HepG2 (cell line): ENCODE results near the gene ZNF160. TPM values are rescaled to one million over a fixed set of nuclear protein-coding genes. Genes with fewer than 3 reads are reported as not detected.

ENCODE experiments used
- ATAC-seq: fragments of 200-7000 bp; cut with Tn5 transposase; 3 replicates; pipeline ENCODE4 v1.9.1; 2020; ENCODE audit warnings: mild to moderate bottlenecking, moderate library complexity
- BruUV-seq: library from RNA; stranded (reverse); fragments of 400-500 nt; replicated peaks from 2 replicates; lab custom pipeline; 2021; lab: Mats Ljungman, UMichigan
- CTCF ChIA-PET: fragments of 300-600 bp; formaldehyde crosslinking; extraction: SDS; loops from one replicate; lab custom pipeline; 2021; ENCODE audit warnings: low total read pairs, inconsistent platforms, low intra/inter-chr PET ratio; lab: Yijun Ruan, JAX
- POLR2A ChIA-PET: fragments of 350-600 bp; sonication (Branson Sonifier 250); formaldehyde crosslinking; loops from one replicate; lab custom pipeline; 2020; ENCODE audit warnings: antibody characterized with exemption, inconsistent platforms; lab: Yijun Ruan, JAX
- DNase-seq: peaks from one replicate; pipeline ENCODE4 v3.0.0-alpha.2; 2015; ENCODE audit warnings: low spot score
- FAIRE-seq: peaks from 3 replicates; lab custom pipeline; 2011; peaks lifted over from hg19 to GRCh38; lab: Jason Lieb, UNC
- H2AFZ ChIP-seq: one replicate; pipeline ENCODE4 v1.6.1; 2011; ENCODE audit warnings: low read length, inconsistent platforms
- H3K27ac ChIP-seq: fragments of 300-600 bp; 3 replicates; pipeline ENCODE4 v1.8.0; 2011; ENCODE audit warnings: mixed run types, mild to moderate bottlenecking, mixed read lengths, low read length, inconsistent platforms; ENCODE audit not compliant: insufficient read depth; ENCODE audit errors: extremely low read length
- H3K27me3 ChIP-seq, 2 experiments: fragments of 200-600 bp in 1 of 2; 2 replicates in 1 of 2; 3 replicates in 1 of 2; pipeline versions ENCODE4 v1.6.0 to v1.8.0; 2011; ENCODE audit warnings: low read length in 2 of 2, mild to moderate bottlenecking in 2 of 2, moderate library complexity in 2 of 2, inconsistent platforms in 1 of 2; ENCODE audit not compliant: insufficient read depth in 2 of 2, control insufficient read depth in 1 of 2
- H3K36me3 ChIP-seq, 2 experiments: fragments of 200-600 bp in 1 of 2; replicated peaks in 1 of 2; 2 replicates in 1 of 2; 3 replicates in 1 of 2; pipeline versions ENCODE4 v1.5.1 to v1.8.0; 2011; ENCODE audit warnings: low read length in 2 of 2, inconsistent platforms in 1 of 2; ENCODE audit not compliant: insufficient read depth in 2 of 2, control insufficient read depth in 1 of 2
- H3K4me1 ChIP-seq: 2 replicates; pipeline ENCODE4 v1.5.1; 2012; ENCODE audit warnings: low read length, inconsistent platforms; ENCODE audit not compliant: insufficient read depth
- H3K4me2 ChIP-seq: 2 replicates; pipeline ENCODE4 v1.6.0; 2011; ENCODE audit warnings: low read depth, low read length, inconsistent platforms
- H3K4me3 ChIP-seq, 3 experiments: fragments of 200-600 bp in 1 of 3; sonication (generic), shearing (Covaris generic) in 1 of 3; replicated peaks in 1 of 3; 2 replicates each; pipeline ENCODE4 v1.5.1; 2011 to 2016; ENCODE audit warnings: low read length in 3 of 3, inconsistent platforms in 2 of 3, low read depth in 2 of 3, mild to moderate bottlenecking in 2 of 3, control low read depth in 1 of 3, mixed read lengths in 1 of 3; ENCODE audit not compliant: insufficient read depth in 1 of 3
- H3K79me2 ChIP-seq: one replicate; pipeline ENCODE4 v1.6.1; 2011; ENCODE audit warnings: low read length, inconsistent platforms; ENCODE audit not compliant: insufficient read depth
- H3K9ac ChIP-seq: 2 replicates; pipeline ENCODE4 v1.6.0; 2011; ENCODE audit warnings: mild to moderate bottlenecking, low read depth, low read length, inconsistent platforms; ENCODE audit not compliant: insufficient read depth
- H3K9me3 ChIP-seq: 2 replicates; pipeline ENCODE4 v1.5.1; 2012; ENCODE audit warnings: mild to moderate bottlenecking, low read length
- H4K20me1 ChIP-seq: 2 replicates; pipeline ENCODE4 v1.6.0; 2011; ENCODE audit warnings: inconsistent platforms, mild to moderate bottlenecking, low read length, moderate library complexity; ENCODE audit not compliant: insufficient read depth
- DZIP1 ChIP-seq: sonication (generic); formaldehyde crosslinking; IDR thresholded peaks from 2 replicates; pipeline ENCODE4 v1.5.0; 2020; ENCODE audit warnings: mild to moderate bottlenecking, missing genetic modification reagents
- FIP1L1 ChIP-seq: fragments of 200-400 bp; formaldehyde crosslinking; IDR thresholded peaks from 2 replicates; pipeline ENCODE4 v1.6.1; 2018; ENCODE audit warnings: low read depth, mild to moderate bottlenecking, low read length, moderate library complexity, borderline replicate concordance; ENCODE audit not compliant: insufficient read depth
- GPN1 ChIP-seq: sonication (generic); formaldehyde crosslinking; IDR thresholded peaks from 2 replicates; pipeline ENCODE4 v1.5.1; 2020; ENCODE audit warnings: missing genetic modification reagents, borderline replicate concordance
- MLX ChIP-seq: IDR thresholded peaks from 2 replicates; pipeline ENCODE4 v1.6.1; 2016
- NCOA2 ChIP-seq: sonication (generic); formaldehyde crosslinking; IDR thresholded peaks from 2 replicates; pipeline ENCODE4 v1.8.0; 2022; ENCODE audit warnings: inconsistent platforms
- PHF21A ChIP-seq: sonication (generic); formaldehyde crosslinking; IDR thresholded peaks from 2 replicates; pipeline ENCODE4 v1.5.0; 2020; ENCODE audit warnings: mild to moderate bottlenecking, missing genetic modification reagents
- POGZ ChIP-seq: sonication (generic); formaldehyde crosslinking; IDR thresholded peaks from 2 replicates; pipeline ENCODE4 v1.4.0; 2020; ENCODE audit warnings: mild to moderate bottlenecking, missing genetic modification reagents
- RORA ChIP-seq: sonication (generic); formaldehyde crosslinking; IDR thresholded peaks from 2 replicates; pipeline ENCODE4 v1.5.0; 2020; ENCODE audit warnings: mild to moderate bottlenecking, missing genetic modification reagents, moderate library complexity
- RXRA ChIP-seq: sonication (generic); formaldehyde crosslinking; IDR thresholded peaks from 2 replicates; pipeline ENCODE4 v1.5.1; 2020; ENCODE audit warnings: missing genetic modification reagents
- STAT6 ChIP-seq: sonication (generic); formaldehyde crosslinking; IDR thresholded peaks from 2 replicates; pipeline ENCODE4 v1.4.0; 2020; ENCODE audit warnings: missing genetic modification reagents, mild to moderate bottlenecking, borderline replicate concordance
- ZBTB39 ChIP-seq: sonication (generic); formaldehyde crosslinking; IDR thresholded peaks from 2 replicates; pipeline ENCODE4 v1.5.0; 2020; ENCODE audit warnings: missing genetic modification reagents
- ZNF180 ChIP-seq: sonication (generic); formaldehyde crosslinking; IDR thresholded peaks from 2 replicates; pipeline ENCODE4 v1.4.0; 2020; ENCODE audit warnings: low read depth, missing genetic modification reagents, borderline replicate concordance
- ZNF207 ChIP-seq: fragments of 450-650 bp; IDR thresholded peaks from 2 replicates; pipeline ENCODE4 v1.6.1; 2016; ENCODE audit warnings: antibody characterized with exemption, borderline replicate concordance
- ZNF224 ChIP-seq: sonication (generic); formaldehyde crosslinking; IDR thresholded peaks from 2 replicates; pipeline ENCODE4 v1.5.0; 2020; ENCODE audit warnings: mild to moderate bottlenecking, missing genetic modification reagents
- ZNF30 ChIP-seq: sonication (generic); formaldehyde crosslinking; IDR thresholded peaks from 2 replicates; pipeline ENCODE4 v1.5.0; 2020; ENCODE audit warnings: mild to moderate bottlenecking, missing genetic modification reagents
- ZNF576 ChIP-seq: sonication (generic); formaldehyde crosslinking; IDR thresholded peaks from 2 replicates; pipeline ENCODE4 v1.4.0; 2020; ENCODE audit warnings: mild to moderate bottlenecking, missing genetic modification reagents
- ZNF619 ChIP-seq: sonication (generic); formaldehyde crosslinking; IDR thresholded peaks from 2 replicates; pipeline ENCODE4 v1.4.0; 2020; ENCODE audit warnings: mild to moderate bottlenecking, missing genetic modification reagents
- ZNF672 ChIP-seq: sonication (generic); formaldehyde crosslinking; IDR thresholded peaks from 2 replicates; pipeline ENCODE4 v1.8.1; 2022; ENCODE audit warnings: missing genetic modification reagents
- WGBS: methylation state at CpG from one replicate; pipeline ENCODE4 v1.1.6; 2017; ENCODE audit warnings: low lambda C conversion rate; 5-methylcytosine and 5-hydroxymethylcytosine counted together
- in situ Hi-C: cut with HindIII; loops from 2 replicates; pipeline ENCODE4 v1.10.0; 2017; ENCODE audit warnings: low pct_unique_long_range_greater_than_20kb; ENCODE audit not compliant: extremely low pct_ligation_motif_present
- intact Hi-C: fragments of 100-400 bp; cut with micrococcal nuclease; formaldehyde crosslinking; loops from one replicate; pipeline ENCODE4 v1.10.0; 2022; ENCODE audit not compliant: unreplicated experiment
- polyA plus RNA-seq, 8 experiments: library from polyadenylated mRNA; depleted of rRNA in 3 of 8; stranded (reverse) in 7 of 8; unstranded in 1 of 8; fragments of >200 nt; fragmentation: Illumina TruSeq in 4 of 8; extraction: Trizol in 4 of 8; gene quantifications; 2 replicates each; pipeline versions ENCODE4 v1.2.1 to v1.2.3, GENCODE V29; 2011 to 2016; ENCODE audit warnings: low read depth in 4 of 8, missing spikeins in 1 of 8, mixed read lengths in 1 of 8; ENCODE audit not compliant: insufficient read depth in 1 of 8
- total RNA-seq, 5 experiments: library from RNA; depleted of rRNA; stranded (reverse); fragments of >200 nt; fragmentation: Illumina TruSeq; extraction: Trizol; gene quantifications; 2 replicates each; pipeline ENCODE4 v1.2.3, GENCODE V29; 2016; ENCODE audit warnings: low read depth in 1 of 5

The ZNF160 gene
- total and polyA plus RNA-seq, 2 of the 13 experiments (the other 11 are each of a cell fraction or from before 2014, with no cell fraction given): 8.4 to 12.1 TPM

GRCh38 chr19:53088091-53088490 is 15.1 kb downstream of the ZNF160 start:
- peaks cover 15% of the 10 kb centered on the region for H3K9me3 ChIP-seq
- ATAC-seq: no peak
- no peaks in the 10 kb centered on the region for H3K79me2 ChIP-seq
- 81% methylated on average over 6 of the region's 6 CpGs for WGBS
- no peaks in the 10 kb centered on the region for H4K20me1 ChIP-seq
- H3K4me1 ChIP-seq: no peaks in the 10 kb centered on the region
- no peak for FAIRE-seq
- no peaks in the 10 kb centered on the region for H3K27me3 ChIP-seq
- no peak overlapping the region for H3K4me2 ChIP-seq
- no peak overlapping the region for H3K9ac ChIP-seq
- in situ Hi-C loops: no loop called here
- DNase-seq: no peak
- TF ChIP-seq ZNF207 (no peak), ZBTB39 (CRISPR knock-in tag) (no peak), POGZ (no peak), DZIP1 (CRISPR knock-in tag) (no peak), FIP1L1 (no peak), ZNF619 (CRISPR knock-in tag) (no peak), RORA (no peak), ZNF576 (no peak), STAT6 (no peak), NCOA2 (CRISPR knock-in tag) (no peak), ZNF30 (no peak), ZNF180 (CRISPR knock-in tag) (no peak), GPN1 (CRISPR knock-in tag) (no peak), MLX (CRISPR knock-in tag) (no peak), ZNF672 (no peak), ZNF224 (CRISPR knock-in tag) (no peak), RXRA (CRISPR knock-in tag) (no peak), PHF21A (CRISPR knock-in tag) (no peak)
- BruUV-seq: no TSS peak
- no peak overlapping the region for H2AFZ ChIP-seq
- peaks cover 2 to 29% of the 10 kb centered on the region in 2 experiments; a peak in 4 of 5 replicates for H3K36me3 ChIP-seq
- POLR2A ChIA-PET: no interaction called here
- H3K4me3 ChIP-seq: no peak overlapping the region
- no peak overlapping the region for H3K27ac ChIP-seq
- intact Hi-C loops: no loop called here
- CTCF ChIA-PET: no interaction called here
